ENCODE data around the gene PSG11.
"Not testable (repeated sequence)": the region's sequence is repeated elsewhere in the genome, so short reads cannot be mapped to it uniquely, and the experiment has no call there.

DNA sequence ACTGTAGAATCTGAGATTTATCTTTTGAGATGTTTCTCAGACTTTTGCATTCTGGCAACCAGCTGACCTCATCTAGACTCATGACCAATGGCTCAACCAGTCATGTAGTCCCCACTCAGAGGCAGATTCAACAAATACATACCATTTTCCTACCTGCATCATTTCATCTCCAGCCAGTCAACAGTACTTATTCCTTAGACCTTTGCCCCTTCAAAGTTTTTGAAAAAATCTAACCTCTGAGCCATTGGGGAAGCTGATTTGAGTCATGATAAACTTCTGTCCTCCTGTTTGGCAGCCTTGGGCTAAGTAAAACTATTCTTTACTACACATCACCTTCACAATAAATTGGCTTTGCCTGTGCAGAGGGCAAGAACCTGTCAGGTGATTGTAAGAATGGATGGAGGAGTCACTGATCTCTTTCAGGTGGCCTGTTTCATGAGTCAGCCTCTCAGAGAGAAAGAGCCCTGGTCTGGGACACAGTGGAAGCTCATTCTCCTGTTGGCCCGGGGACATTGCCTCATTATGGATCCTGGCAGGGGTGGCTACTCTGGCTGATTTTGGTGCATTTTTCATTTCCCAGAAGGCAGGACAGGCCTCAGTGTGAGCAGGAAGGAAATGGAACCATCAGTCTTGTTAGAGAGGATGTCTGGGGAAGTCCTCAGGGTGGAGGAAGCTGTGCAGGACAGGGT, 17.4 kb upstream of the PSG11 start:
- TF ChIP-seq, protein P1, sequence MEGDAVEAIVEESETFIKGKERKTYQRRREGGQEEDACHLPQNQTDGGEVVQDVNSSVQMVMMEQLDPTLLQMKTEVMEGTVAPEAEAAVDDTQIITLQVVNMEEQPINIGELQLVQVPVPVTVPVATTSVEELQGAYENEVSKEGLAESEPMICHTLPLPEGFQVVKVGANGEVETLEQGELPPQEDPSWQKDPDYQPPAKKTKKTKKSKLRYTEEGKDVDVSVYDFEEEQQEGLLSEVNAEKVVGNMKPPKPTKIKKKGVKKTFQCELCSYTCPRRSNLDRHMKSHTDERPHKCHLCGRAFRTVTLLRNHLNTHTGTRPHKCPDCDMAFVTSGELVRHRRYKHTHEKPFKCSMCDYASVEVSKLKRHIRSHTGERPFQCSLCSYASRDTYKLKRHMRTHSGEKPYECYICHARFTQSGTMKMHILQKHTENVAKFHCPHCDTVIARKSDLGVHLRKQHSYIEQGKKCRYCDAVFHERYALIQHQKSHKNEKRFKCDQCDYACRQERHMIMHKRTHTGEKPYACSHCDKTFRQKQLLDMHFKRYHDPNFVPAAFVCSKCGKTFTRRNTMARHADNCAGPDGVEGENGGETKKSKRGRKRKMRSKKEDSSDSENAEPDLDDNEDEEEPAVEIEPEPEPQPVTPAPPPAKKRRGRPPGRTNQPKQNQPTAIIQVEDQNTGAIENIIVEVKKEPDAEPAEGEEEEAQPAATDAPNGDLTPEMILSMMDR (IDR thresholded peaks at IDR 0.05) = not testable (repeated sequence)
- not testable (repeated sequence) for TF ChIP-seq POLR2A (IDR thresholded peaks at IDR 0.05); POLR2AphosphoS5 (IDR thresholded peaks at IDR 0.05; ENCODE audit: insufficient read depth in 1 of 2, low read depth in 1 of 2)

Data from vagina (tissue), 2 donors.